NB4 (cell line): ENCODE results near the gene ECM2.

Source experiments
- DNase-seq: peaks from one replicate; pipeline ENCODE4 v3.0.0; 2010; ENCODE audit warnings: low read depth
- H3K4me3 ChIP-seq: one replicate; pipeline ENCODE4 v1.5.1; 2011; ENCODE audit warnings: mild to moderate bottlenecking, low read depth, low read length, moderate library complexity
- CTCF ChIP-seq: IDR thresholded peaks from one replicate; pipeline ENCODE4 v1.5.1; 2012; ENCODE audit warnings: low read depth, low read length
- MYC ChIP-seq: IDR thresholded peaks from 2 replicates; pipeline ENCODE4 v1.6.1; 2011; ENCODE audit warnings: low read depth, low read length
- POLR2A ChIP-seq: IDR thresholded peaks from 2 replicates; pipeline ENCODE4 v1.6.1; 2011; ENCODE audit warnings: mild to moderate bottlenecking; ENCODE audit not compliant: insufficient read length; ENCODE audit errors: extremely low read depth
- TF ChIP-seq, protein P1 (sequence below): IDR thresholded peaks from 2 replicates; pipeline ENCODE4 v1.6.1; 2011; ENCODE audit warnings: low read depth, low read length

Gene ECM2

DNA sequence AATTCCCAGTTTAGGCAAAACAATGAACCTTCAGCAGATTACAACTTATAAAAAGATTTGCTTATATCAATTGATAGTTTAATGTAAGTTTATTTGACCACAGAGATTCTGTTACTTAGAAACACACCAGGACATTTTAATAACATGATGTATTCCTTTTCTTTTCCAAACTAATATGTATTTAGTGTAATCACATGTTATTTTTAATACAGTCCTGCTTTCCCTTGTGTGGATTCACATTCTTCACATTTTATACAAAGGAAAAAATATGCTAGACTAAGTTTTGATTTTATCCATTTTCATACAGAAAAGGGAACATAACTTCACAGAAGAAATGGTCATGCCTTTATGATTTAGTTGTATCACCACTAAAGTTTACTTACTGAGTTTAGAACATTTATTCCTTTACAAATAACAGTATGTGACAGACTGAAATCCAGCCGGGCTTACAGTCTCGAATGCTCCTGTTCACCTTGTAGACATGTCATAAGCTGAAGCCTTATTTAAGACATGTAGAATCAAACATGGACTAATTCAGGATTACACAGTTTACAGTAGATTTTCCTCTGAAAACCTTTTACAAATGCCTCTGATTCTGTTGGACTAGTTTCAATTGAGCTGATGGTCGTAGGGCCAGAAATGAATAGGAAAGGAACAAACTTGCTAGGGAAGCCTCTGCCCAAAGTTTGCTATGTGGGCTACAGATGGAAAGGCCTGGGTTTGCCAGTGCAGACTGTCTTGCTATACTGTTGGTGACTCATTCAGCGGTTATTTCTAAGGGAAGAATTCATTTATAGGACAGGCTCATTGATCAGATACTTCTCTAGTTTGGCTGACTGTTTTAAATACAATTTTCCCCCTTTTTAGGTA lies 46.9 kb downstream of the ECM2 start:
- TF ChIP-seq POLR2A: no peak
- TF ChIP-seq, protein P1, sequence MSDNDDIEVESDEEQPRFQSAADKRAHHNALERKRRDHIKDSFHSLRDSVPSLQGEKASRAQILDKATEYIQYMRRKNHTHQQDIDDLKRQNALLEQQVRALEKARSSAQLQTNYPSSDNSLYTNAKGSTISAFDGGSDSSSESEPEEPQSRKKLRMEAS: no peak
- no peak for TF ChIP-seq CTCF
- no peak for TF ChIP-seq MYC
- DNase-seq: peak; percentile 5
- H3K4me3 ChIP-seq: no peak overlapping the region

DNA sequence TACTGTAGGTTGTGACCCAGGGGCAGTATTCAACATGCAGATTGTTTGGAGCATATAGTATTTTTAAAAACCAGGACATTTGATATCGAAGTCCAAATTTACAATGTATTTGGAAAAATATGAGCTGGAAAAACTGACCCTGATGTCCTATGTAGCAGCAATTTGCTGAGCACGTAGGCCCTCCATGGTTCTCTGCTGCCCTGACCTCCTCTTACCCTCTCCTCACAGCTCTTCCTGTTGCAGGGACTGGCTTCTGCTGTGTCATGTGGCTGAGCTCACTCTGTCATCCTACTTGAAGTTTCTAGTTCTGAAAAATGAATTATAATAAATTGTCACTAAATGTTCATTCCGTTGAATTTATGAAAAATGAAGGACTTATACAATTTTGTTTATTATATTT lies 49.4 kb downstream of the ECM2 start:
- DNase-seq: peak; percentile 4
- no peak overlapping the region for H3K4me3 ChIP-seq
- TF ChIP-seq, protein P1: no peak
- no peak for TF ChIP-seq POLR2A
- TF ChIP-seq MYC: no peak
- TF ChIP-seq CTCF: no peak

DNA sequence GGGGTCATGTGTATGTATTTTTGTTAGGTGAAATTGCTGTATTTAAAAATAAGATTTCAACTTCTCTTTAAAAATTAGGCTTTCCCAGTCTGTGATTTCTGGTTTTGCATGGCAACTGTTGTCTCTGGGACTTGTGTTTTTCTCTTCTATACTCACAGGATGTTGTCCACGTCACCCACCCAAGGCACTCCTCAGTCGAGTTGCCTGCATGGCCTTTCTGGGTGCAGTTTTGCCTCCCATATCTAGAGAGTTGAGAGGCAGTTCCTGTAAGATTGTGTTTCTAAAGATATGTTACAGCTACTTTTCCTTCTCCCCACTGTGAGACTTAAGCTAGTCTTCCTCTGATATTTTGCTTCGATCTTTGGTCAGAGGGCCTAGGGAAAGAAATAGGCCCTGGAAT lies 51.2 kb downstream of the ECM2 start:
- no peak overlapping the region for H3K4me3 ChIP-seq
- DNase-seq: no peak
- TF ChIP-seq, protein P1: no peak
- TF ChIP-seq MYC: no peak
- TF ChIP-seq CTCF: no peak
- no peak for TF ChIP-seq POLR2A

DNA sequence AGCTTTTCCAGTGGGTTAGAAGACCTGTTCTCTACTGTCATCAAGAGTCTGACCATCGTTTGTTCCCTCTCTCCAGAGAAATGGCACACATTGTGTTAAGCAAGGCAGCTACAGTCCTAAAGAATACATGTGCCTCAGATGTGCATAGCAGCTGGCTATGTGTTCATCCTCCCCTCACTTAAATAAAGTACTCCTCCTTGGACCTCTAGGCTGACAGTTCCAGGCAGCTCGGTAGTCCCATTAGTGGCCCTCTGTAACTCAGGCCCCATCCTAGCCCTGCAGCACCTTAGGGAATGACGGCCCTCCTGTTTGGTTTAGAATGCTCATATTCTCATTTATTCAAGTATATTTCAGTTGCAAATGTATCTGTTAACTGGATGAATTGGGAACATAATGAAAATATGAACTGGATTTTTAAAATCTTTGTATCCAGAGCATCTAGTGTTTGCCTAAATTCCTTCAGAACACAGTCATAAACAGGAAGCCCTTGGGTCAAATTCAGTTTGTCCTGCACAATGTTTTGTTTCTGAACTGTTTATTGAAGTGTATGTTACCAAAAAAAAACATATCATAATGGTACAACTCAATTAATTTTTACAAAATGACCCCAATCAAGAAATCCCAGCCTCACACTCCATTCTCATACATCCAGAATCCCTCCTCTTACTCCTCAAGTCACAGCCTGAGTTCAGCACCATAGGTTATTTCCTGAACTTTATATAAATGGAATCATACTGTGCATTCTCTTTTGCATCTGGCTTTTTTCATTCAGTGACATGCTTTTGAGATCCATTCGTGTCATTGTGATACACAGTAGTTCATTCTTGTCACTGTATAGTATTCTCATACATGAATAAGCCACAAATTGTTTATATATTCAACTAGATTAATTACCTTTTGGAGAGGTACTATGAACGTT lies 51.9 kb downstream of the ECM2 start:
- DNase-seq: no peak
- TF ChIP-seq CTCF (no peak), MYC (no peak)
- no peak overlapping the region for H3K4me3 ChIP-seq

- H3K4me3 ChIP-seq: no peak overlapping the region
- DNase-seq: no peak
- TF ChIP-seq POLR2A (no peak), MYC (no peak), CTCF (no peak)
- TF ChIP-seq, protein P1: no peak
Measured at GRCh38 chr9:92482805-92483204, 53.0 kb downstream of the ECM2 start.
